Measurements from ENCODE around the gene RTN4R.
"Not testable (repeated sequence)": the region's sequence is repeated elsewhere in the genome, so short reads cannot be mapped to it uniquely, and the experiment has no call there.

Gene RTN4R

GRCh38 chr22:20269673-20270072 is 1.6 kb upstream of the RTN4R start:
- DNase-seq, result not testable (repeated sequence)

GRCh38 chr22:20269201-20269600 is 1.1 kb upstream of the RTN4R start:
- DNase-seq, result not testable (repeated sequence)

GRCh38 chr22:20267441-20268278 is 458 bp downstream of the RTN4R start:
- no peak for DNase-seq

- not testable (repeated sequence) for DNase-seq
These were observed 1.3 kb downstream of the RTN4R start for GRCh38 chr22:20266667-20267440.

- not testable (repeated sequence) for DNase-seq
These were observed 2.1 kb downstream of the RTN4R start for GRCh38 chr22:20265772-20266666.

GRCh38 chr22:20264614-20265452 is 3.3 kb downstream of the RTN4R start:
- no peak for DNase-seq

GRCh38 chr22:20263404-20264281 is 4.5 kb downstream of the RTN4R start:
- DNase-seq, result not testable (repeated sequence)

GRCh38 chr22:20262582-20263147 is 5.5 kb downstream of the RTN4R start:
- DNase-seq, result no peak

- DNase-seq, result no peak
These were observed 6.1 kb downstream of the RTN4R start for GRCh38 chr22:20261848-20262581.

- no peak for DNase-seq
These were observed 7.9 kb downstream of the RTN4R start for GRCh38 chr22:20260071-20260765.

GRCh38 chr22:20259327-20259688 is 8.8 kb downstream of the RTN4R start:
- DNase-seq, result no peak

- DNase-seq, result no peak
These were observed 9.4 kb downstream of the RTN4R start for GRCh38 chr22:20258584-20259326.

- DNase-seq, result no peak
These were observed 10.2 kb downstream of the RTN4R start for GRCh38 chr22:20258021-20258299.

GRCh38 chr22:20257212-20258020 is 10.7 kb downstream of the RTN4R start:
- no peak for DNase-seq

- no peak for DNase-seq
These were observed 11.4 kb downstream of the RTN4R start for GRCh38 chr22:20256551-20257211.

GRCh38 chr22:20256027-20256426 is 12.1 kb downstream of the RTN4R start:
- no peak for DNase-seq

Data from NCI-H1417 treated with DMSO at 0.1 percent for 48 hours (cell line).